K562 (cell line): ENCODE measurements around the gene ADRB1. TPM values are rescaled to one million over a fixed set of nuclear protein-coding genes. Genes with fewer than 3 reads are reported as not detected.

Experiments used
- ATAC-seq: fragments of 200-7000 bp; cut with Tn5 transposase; 3 replicates; pipeline ENCODE4 v1.9.1; 2020; ENCODE audit warnings: moderate library complexity
- BruUV-seq: library from RNA; stranded (reverse); fragments of 400-500 nt; replicated peaks from 2 replicates; lab custom pipeline; 2021; lab: Mats Ljungman, UMichigan
- CTCF ChIA-PET: fragments of 300-600 bp; formaldehyde crosslinking; extraction: SDS; loops from one replicate; lab custom pipeline; 2021; ENCODE audit warnings: low intra/inter-chr PET ratio; lab: Yijun Ruan, JAX
- POLR2A ChIA-PET: fragments of 300-600, 350-650 bp; sonication (Branson Sonifier 250); formaldehyde crosslinking; extraction: SDS; loops from one replicate; lab custom pipeline; 2021; ENCODE audit warnings: antibody characterized with exemption, inconsistent platforms; lab: Yijun Ruan, JAX
- DNase-seq, 4 experiments: peaks; one replicate each; pipeline versions ENCODE4 v3.0.0 to v3.0.0-alpha.2; 2011 to 2018; ENCODE audit warnings: low spot score in 3 of 4, mixed read lengths in 3 of 4; ENCODE audit errors: extremely low read depth in 1 of 4
- FAIRE-seq: peaks from 2 replicates; lab custom pipeline; 2011; peaks lifted over from hg19 to GRCh38; lab: Jason Lieb, UNC
- H2AFZ ChIP-seq: 2 replicates; pipeline ENCODE4 v1.6.0; 2011; ENCODE audit warnings: low read depth, low read length, control low read depth, inconsistent platforms
- H3K27ac ChIP-seq: fragments of 200-600 bp; 3 replicates; pipeline ENCODE4 v1.8.0; 2011; ENCODE audit warnings: low read depth, mild to moderate bottlenecking, control low read depth, inconsistent platforms, low read length, moderate library complexity, mixed read lengths; ENCODE audit errors: extremely low read depth
- H3K27me3 ChIP-seq, 2 experiments: fragments of 300-600 bp in 1 of 2; 2 replicates in 1 of 2; 3 replicates in 1 of 2; pipeline versions ENCODE4 v1.6.0 to v1.8.0; 2011; ENCODE audit warnings: inconsistent platforms in 2 of 2, low read length in 2 of 2, mild to moderate bottlenecking in 1 of 2, mixed read lengths in 1 of 2, moderate library complexity in 1 of 2; ENCODE audit not compliant: control insufficient read depth in 2 of 2, insufficient read depth in 2 of 2
- H3K36me3 ChIP-seq: fragments of 300-600 bp; 3 replicates; pipeline ENCODE4 v1.8.0; 2011; ENCODE audit warnings: mild to moderate bottlenecking, low read length, inconsistent platforms; ENCODE audit not compliant: control insufficient read depth, insufficient read depth
- H3K4me1 ChIP-seq, 2 experiments: fragments of 200-600 bp in 1 of 2; replicated peaks in 1 of 2; 2 replicates in 1 of 2; 3 replicates in 1 of 2; pipeline versions ENCODE4 v1.5.1 to v1.8.0; 2011; ENCODE audit warnings: inconsistent platforms in 2 of 2, low read length in 2 of 2, mild to moderate bottlenecking in 1 of 2, mixed read lengths in 1 of 2, moderate library complexity in 1 of 2; ENCODE audit not compliant: control insufficient read depth in 2 of 2, insufficient read depth in 2 of 2
- H3K4me2 ChIP-seq: 2 replicates; pipeline ENCODE4 v1.6.1; 2011; ENCODE audit warnings: low read length, control low read depth, inconsistent platforms, mixed read lengths; ENCODE audit not compliant: insufficient read depth
- H3K4me3 ChIP-seq: fragments of 200-600 bp; sonication (generic), shearing (Covaris generic); 2 replicates; pipeline ENCODE4 v1.5.1; 2016; ENCODE audit warnings: control low read depth, inconsistent platforms
- H3K79me2 ChIP-seq: fragments of 200-600 bp; 3 replicates; pipeline ENCODE4 v1.8.0; 2011; ENCODE audit warnings: low read length, inconsistent platforms; ENCODE audit not compliant: control insufficient read depth, insufficient read depth
- H3K9ac ChIP-seq, 2 experiments: 2 replicates each; pipeline versions ENCODE4 v1.6.0 to v1.6.1; 2011; ENCODE audit warnings: low read depth in 2 of 2, low read length in 2 of 2, control low read depth in 1 of 2, inconsistent platforms in 1 of 2, mild to moderate bottlenecking in 1 of 2, mixed read lengths in 1 of 2; ENCODE audit not compliant: insufficient read depth in 1 of 2
- H3K9me1 ChIP-seq: one replicate; pipeline ENCODE4 v1.6.0; 2011; ENCODE audit warnings: inconsistent platforms, mild to moderate bottlenecking, low read length, moderate library complexity; ENCODE audit not compliant: control insufficient read depth, insufficient read depth
- H3K9me3 ChIP-seq: replicated peaks from 2 replicates; pipeline ENCODE4 v1.5.1; 2011; ENCODE audit warnings: low read depth, low read length, inconsistent platforms; ENCODE audit not compliant: control insufficient read depth, insufficient read depth
- H4K20me1 ChIP-seq: replicated peaks from 2 replicates; pipeline ENCODE4 v1.6.1; 2011; ENCODE audit warnings: low read length, inconsistent platforms, mixed read lengths; ENCODE audit not compliant: control insufficient read depth, insufficient read depth
- AFF4 ChIP-seq: sonication (generic); formaldehyde crosslinking; IDR thresholded peaks from 2 replicates; pipeline ENCODE4 v1.8.0; 2023; ENCODE audit warnings: mild to moderate bottlenecking, missing genetic modification reagents
- CLOCK ChIP-seq: fragments of 250-450 bp; sonication (Bioruptor Pico); IDR thresholded peaks from 2 replicates; pipeline ENCODE4 v1.4.0; 2020; ENCODE audit warnings: mild to moderate bottlenecking, moderate library complexity, borderline replicate concordance
- KAT8 ChIP-seq: fragments of 450-650 bp; IDR thresholded peaks from 2 replicates; pipeline ENCODE4 v1.6.1; 2016; ENCODE audit warnings: low read depth, mild to moderate bottlenecking
- MTA2 ChIP-seq: fragments of 450-650 bp; IDR thresholded peaks from 2 replicates; pipeline ENCODE4 v1.6.1; 2016; ENCODE audit warnings: low read depth
- SUPT5H ChIP-seq: fragments of 450-650 bp; IDR thresholded peaks from 2 replicates; pipeline ENCODE4 v1.6.1; 2016
- ZBTB12 ChIP-seq: fragments of 250-450 bp; sonication (Bioruptor Pico); IDR thresholded peaks from 2 replicates; pipeline ENCODE4 v1.4.0; 2020
- WGBS: fragments of 100-300 bp; shearing (Covaris generic); methylation state at CpG from one replicate; pipeline ENCODE4 v1.1.6; 2016; ENCODE audit warnings: low coverage, mixed read lengths; ENCODE audit not compliant: insufficient coverage; ENCODE audit errors: missing lambda C conversion rate; 5-methylcytosine and 5-hydroxymethylcytosine counted together
- in situ Hi-C: fragments of 300-500 bp; cut with MboI; formaldehyde crosslinking; loops from 4 replicates; pipeline ENCODE4 v1.15.0; 2018; ENCODE audit warnings: inconsistent platforms, mixed read lengths
- intact Hi-C: fragments of 100-400 bp; cut with micrococcal nuclease; formaldehyde crosslinking; loops from 2 replicates; pipeline ENCODE4 v1.14.2; 2022
- polyA plus RNA-seq, 8 experiments: library from polyadenylated mRNA; depleted of rRNA in 4 of 8; stranded (reverse) in 5 of 8; unstranded in 3 of 8; fragments of >200 nt; fragmentation: Nextera tagmentation in 2 of 8; fragmentation: Illumina TruSeq in 1 of 8; extraction: Ambion mirVana in 2 of 8; extraction: Trizol in 1 of 8; gene quantifications; 2 replicates each; pipeline versions ENCODE4 v1.2.1 to v1.2.3, GENCODE V29; 2011 to 2014; ENCODE audit warnings: inconsistent platforms in 1 of 8, missing spikeins in 1 of 8
- total RNA-seq, 7 experiments: library from RNA; depleted of rRNA in 6 of 7; stranded (reverse); fragments of >200 nt in 6 of 7; fragmentation: Illumina TruSeq in 2 of 7; extraction: Trizol in 2 of 7; gene quantifications; 2 replicates each; pipeline versions ENCODE4 v1.2.1 to v1.2.3, GENCODE V29; 2011 to 2021; ENCODE audit warnings: low replicate concordance in 1 of 7

Gene ADRB1
- total and polyA plus RNA-seq, 9 of the 15 experiments (the other 6 are each of a cell fraction or from before 2014, with no cell fraction given): 0.07 to 0.11 (median 0.09) TPM; not detected in 6

DNA sequence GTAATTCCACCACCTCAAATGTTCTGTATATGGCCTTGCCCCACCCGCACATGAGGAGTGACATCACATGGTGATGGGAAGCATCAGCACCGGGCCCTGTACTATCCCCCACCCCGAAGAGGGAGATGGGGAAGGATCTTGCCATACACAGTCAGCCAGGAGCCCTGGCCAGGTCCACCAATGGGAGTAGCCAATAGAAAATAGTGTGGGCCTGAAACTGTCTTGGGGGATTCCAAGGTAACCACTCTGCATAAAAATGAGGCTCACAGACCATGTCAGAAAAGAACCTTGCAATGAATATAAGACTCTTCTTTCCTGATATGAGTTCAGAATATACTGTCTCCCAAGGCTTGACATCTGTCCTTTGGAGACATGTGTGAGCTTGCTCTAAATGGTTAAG lies 51.1 kb downstream of the ADRB1 start:
- intact Hi-C loops: loop anchor here (10.0 kb wide), 1 partner anchor 110 kb away; no protein-coding TSS in a partner anchor
- H3K4me2 ChIP-seq: no peak overlapping the region
- H3K27ac ChIP-seq: no peak overlapping the region
- BruUV-seq: no TSS peak
- no peaks in the 10 kb centered on the region for H4K20me1 ChIP-seq
- H3K9ac ChIP-seq: no peak overlapping the region
- no peaks in the 10 kb centered on the region for H3K9me1 ChIP-seq
- H3K36me3 ChIP-seq: no peaks in the 10 kb centered on the region
- peaks cover 0 to 16% of the 10 kb centered on the region in 2 experiments; a peak in 3 of 5 replicates for H3K27me3 ChIP-seq
- no peak overlapping the region for H2AFZ ChIP-seq
- TF ChIP-seq CLOCK (CRISPR knock-in tag) (no peak), KAT8 (no peak), AFF4 (CRISPR knock-in tag) (no peak), MTA2 (no peak), ZBTB12 (CRISPR knock-in tag) (no peak), SUPT5H (no peak)
- peaks cover 0 to 3% of the 10 kb centered on the region in 2 experiments; a peak in 2 of 5 replicates for H3K4me1 ChIP-seq
- H3K79me2 ChIP-seq: no peaks in the 10 kb centered on the region
- H3K9me3 ChIP-seq: no peaks in the 10 kb centered on the region
- POLR2A ChIA-PET: no interaction called here
- no peak for FAIRE-seq
- H3K4me3 ChIP-seq: no peak overlapping the region
- in situ Hi-C loops: no loop called here
- WGBS: 3% methylated on average over 3 of the region's 3 CpGs
- no peak for DNase-seq
- no peak for ATAC-seq
- CTCF ChIA-PET: no interaction called here
